AG09319 (cell line): ENCODE data around the gene IER5.

ENCODE experiments used
- DNase-seq: peaks from one replicate; pipeline ENCODE4 v3.0.0-alpha.2; 2010; ENCODE audit warnings: low read depth; ENCODE audit errors: extremely low read depth
- TF ChIP-seq, protein P1 (sequence below): IDR thresholded peaks from 2 replicates; pipeline ENCODE4 v1.5.1; 2011; ENCODE audit warnings: low read depth, mild to moderate bottlenecking, inconsistent platforms, low read length, moderate library complexity

IER5 gene

GRCh38 chr1:181099152-181100014 is 10.9 kb downstream of the IER5 start:
- DNase-seq: no peak

DNA sequence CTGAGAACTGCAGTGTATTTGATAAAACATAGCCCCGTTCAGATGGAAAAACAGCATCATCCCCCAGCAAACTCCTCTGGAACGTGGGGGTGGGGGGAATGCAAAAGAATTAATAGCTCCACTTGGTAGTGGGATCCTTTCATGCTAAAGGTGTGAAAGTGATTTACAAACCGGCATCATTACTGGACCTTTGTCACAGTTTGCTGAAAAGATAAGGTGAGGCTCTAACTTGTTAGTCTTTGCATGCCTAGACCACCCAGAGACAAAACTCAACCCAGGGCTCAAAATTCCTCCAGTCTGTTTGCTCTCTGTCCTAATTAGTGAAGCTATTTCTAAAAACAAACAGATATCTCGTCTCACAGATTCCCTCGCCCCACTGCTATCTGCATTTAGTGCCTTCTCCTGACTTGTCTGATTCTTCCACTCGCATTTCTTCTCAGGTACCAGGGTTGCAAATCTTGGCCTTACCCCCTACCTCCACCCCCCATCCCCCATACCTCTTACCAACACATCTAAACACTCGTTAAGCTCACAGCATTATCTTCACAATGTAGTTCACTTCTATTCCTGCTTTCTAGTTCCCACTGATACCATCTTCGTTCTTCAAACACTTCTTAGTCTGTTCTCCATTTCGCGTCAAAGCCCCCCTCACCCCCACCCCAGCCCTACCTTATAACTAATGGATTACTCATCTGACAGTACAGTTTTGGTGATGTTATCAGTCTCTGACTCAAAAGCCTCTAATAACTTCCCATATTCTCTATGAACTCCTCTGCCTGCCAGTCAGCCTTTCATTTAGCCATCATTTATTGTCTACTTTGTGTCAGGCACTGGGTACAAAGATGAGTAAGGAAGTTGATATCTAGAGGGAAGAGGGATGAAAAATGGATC is 11.8 kb downstream of the IER5 start:
- TF ChIP-seq, protein P1, sequence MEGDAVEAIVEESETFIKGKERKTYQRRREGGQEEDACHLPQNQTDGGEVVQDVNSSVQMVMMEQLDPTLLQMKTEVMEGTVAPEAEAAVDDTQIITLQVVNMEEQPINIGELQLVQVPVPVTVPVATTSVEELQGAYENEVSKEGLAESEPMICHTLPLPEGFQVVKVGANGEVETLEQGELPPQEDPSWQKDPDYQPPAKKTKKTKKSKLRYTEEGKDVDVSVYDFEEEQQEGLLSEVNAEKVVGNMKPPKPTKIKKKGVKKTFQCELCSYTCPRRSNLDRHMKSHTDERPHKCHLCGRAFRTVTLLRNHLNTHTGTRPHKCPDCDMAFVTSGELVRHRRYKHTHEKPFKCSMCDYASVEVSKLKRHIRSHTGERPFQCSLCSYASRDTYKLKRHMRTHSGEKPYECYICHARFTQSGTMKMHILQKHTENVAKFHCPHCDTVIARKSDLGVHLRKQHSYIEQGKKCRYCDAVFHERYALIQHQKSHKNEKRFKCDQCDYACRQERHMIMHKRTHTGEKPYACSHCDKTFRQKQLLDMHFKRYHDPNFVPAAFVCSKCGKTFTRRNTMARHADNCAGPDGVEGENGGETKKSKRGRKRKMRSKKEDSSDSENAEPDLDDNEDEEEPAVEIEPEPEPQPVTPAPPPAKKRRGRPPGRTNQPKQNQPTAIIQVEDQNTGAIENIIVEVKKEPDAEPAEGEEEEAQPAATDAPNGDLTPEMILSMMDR: no peak
- no peak for DNase-seq

More at GRCh38 chr1:181099152-181100014, 10.9 kb downstream of the IER5 start:
- TF ChIP-seq, protein P1: no peak

DNA sequence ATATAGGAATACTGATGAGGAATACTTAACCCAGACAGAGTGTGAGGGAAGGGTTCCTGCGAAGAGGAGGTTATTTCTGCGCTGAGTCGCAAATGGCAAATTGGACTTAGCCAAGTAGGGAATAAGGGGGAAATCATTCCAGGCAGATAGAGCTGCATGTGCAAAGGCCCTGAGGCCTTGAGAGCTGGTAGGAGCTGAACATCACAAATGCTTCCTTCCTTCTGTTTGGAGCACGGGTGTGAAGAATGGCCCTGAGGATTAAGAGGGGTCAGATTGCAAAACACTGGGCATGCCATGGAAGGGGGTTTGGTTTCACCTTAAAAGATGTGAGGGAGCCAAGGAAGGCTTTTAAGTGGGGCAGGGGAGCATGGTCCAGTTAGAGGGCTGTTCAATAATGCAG is 12.4 kb downstream of the IER5 start:
- TF ChIP-seq, protein P1: no peak
- no peak for DNase-seq

DNA sequence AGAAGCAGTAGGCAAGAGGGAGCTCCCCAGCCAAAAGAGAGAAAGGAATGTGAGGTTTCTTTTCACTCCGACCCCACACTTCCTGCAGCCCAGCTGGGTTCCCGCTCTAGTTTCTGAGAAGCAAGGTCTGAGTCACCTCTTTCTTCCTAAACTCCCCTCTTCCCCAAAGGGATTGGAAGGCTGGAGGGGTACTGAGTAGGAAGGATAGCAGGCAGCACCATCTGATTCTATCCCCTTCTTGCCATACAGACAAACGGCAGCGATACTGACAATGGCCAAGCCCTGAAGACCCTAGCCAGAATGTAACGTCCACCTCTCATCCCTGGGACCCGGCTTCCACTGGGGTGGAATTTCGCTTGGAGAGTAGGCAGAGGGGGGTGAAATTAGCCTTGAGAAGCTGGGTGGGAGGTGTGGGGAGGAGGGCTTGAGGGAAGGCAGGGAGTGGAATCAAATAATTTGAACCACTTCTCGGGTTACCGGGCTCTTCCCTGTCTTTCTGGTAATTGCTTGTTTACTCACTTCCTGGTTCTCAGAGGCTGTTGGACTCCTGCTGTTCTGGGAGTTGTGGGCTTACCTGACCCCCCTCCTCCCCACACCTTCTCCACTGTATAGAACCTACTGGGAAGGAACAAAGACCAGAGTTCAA is 13.2 kb downstream of the IER5 start:
- DNase-seq: no peak
- TF ChIP-seq, protein P1: no peak

DNA sequence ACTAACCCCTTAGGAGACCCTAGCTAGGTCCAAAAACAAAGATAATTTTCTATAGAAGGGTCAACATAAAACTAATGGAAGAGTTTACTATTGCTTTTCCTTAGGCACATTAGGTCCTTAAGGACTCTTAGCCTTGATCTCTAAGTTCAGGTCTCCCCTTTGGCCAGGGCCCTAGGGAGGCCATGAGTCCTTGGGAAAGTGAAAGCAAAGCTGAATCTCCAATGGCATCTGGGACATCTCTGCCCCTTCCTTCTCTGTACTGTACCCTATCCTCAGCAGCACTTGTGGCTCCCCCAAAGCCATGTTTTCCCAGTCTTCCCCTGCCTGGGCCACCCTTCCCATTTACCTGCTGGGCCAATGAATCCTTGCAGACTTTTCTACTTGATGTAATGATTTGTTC is 14.3 kb downstream of the IER5 start:
- DNase-seq: no peak
- TF ChIP-seq, protein P1: no peak

DNA sequence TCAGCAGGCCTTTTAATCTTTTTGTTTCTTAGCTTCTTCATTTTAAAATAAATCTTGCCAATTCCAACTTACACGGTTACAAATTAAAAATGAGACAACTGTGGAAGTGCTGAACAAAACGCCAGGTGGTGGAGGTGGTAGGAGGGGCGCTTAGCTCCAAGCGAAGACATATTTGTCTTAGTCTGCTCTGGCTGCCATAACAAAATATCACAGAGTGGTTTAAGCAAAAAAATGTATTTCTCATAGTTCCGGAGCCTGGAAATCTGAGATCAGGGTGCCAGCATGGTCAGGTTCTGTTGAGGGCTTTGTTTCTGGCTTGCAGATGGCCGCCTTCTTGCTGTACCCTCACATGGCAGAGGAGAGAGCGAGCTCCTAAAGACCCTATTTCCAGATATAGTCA is 14.9 kb downstream of the IER5 start:
- DNase-seq: no peak
- TF ChIP-seq, protein P1: no peak
